CD4-positive, alpha-beta T cell (primary cell): Measurements from ENCODE around the gene ZBTB2. TPM values are rescaled to one million over a fixed set of nuclear protein-coding genes. Genes with fewer than 3 reads are reported as not detected.

Experiments used
- ATAC-seq: fragments of 200-7000 bp; cut with Tn5 transposase; one replicate; pipeline ENCODE4 v1.10.0; 2022; ENCODE audit warnings: mild to moderate bottlenecking; ENCODE audit not compliant: poor library complexity
- CTCF ChIA-PET: fragments of 350-600 bp; sonication (Branson Sonifier 250); formaldehyde crosslinking; loops from one replicate; lab custom pipeline; 2021; ENCODE audit warnings: antibody characterized with exemption, inconsistent platforms; lab: Charles Lee
- POLR2A ChIA-PET: fragments of 350-600 bp; sonication (Branson Sonifier 250); formaldehyde crosslinking; loops from one replicate; lab custom pipeline; 2021; ENCODE audit warnings: antibody characterized with exemption, inconsistent platforms; lab: Charles Lee
- DNase-seq, 14 experiments: peaks; one replicate each; pipeline ENCODE4 v3.0.0-alpha.2; 2013 to 2020; ENCODE audit warnings: mixed read lengths in 2 of 14
- H3K27ac ChIP-seq, 2 donors: one replicate each; pipeline versions ENCODE4 v1.5.1 to v1.7.0; 2013; ENCODE audit warnings: low read length in 2 of 2, low read depth in 1 of 2, mild to moderate bottlenecking in 1 of 2
- H3K27me3 ChIP-seq, 2 experiments: 1 replicate in 1 of 2; 2 replicates in 1 of 2; pipeline versions ENCODE4 v1.6.1 to v1.7.0; 2013; ENCODE audit warnings: low read length in 2 of 2, control low read depth in 1 of 2, mild to moderate bottlenecking in 1 of 2, moderate library complexity in 1 of 2; ENCODE audit not compliant: insufficient read depth in 2 of 2, control insufficient read depth in 1 of 2
- H3K36me3 ChIP-seq: one replicate; pipeline ENCODE4 v1.6.1; 2013; ENCODE audit warnings: low read length, control low read depth; ENCODE audit not compliant: insufficient read depth
- H3K4me1 ChIP-seq: one replicate; pipeline ENCODE4 v1.6.1; 2013; ENCODE audit warnings: low read length, control low read depth; ENCODE audit not compliant: insufficient read depth
- H3K4me3 ChIP-seq: one replicate; pipeline ENCODE4 v1.5.1; 2013; ENCODE audit warnings: mild to moderate bottlenecking, low read length, moderate library complexity
- H3K9me3 ChIP-seq, 2 experiments: 1 replicate in 1 of 2; 2 replicates in 1 of 2; pipeline versions ENCODE4 v1.6.1 to v1.7.0; 2013; ENCODE audit warnings: low read length in 2 of 2, mild to moderate bottlenecking in 2 of 2, control low read depth in 1 of 2, moderate library complexity in 1 of 2; ENCODE audit not compliant: control insufficient read depth in 1 of 2, insufficient read depth in 1 of 2
- H3K27ac Mint-ChIP-seq: one replicate; pipeline ENCODE4 v1.8.0; 2020; ENCODE audit warnings: mixed read lengths
- H3K27me3 Mint-ChIP-seq: one replicate; pipeline ENCODE4 v1.8.0; 2021; ENCODE audit warnings: mixed read lengths
- H3K36me3 Mint-ChIP-seq: one replicate; pipeline ENCODE4 v1.8.0; 2021; ENCODE audit warnings: low read depth, mixed read lengths
- H3K4me1 Mint-ChIP-seq: one replicate; pipeline ENCODE4 v1.8.0; 2021; ENCODE audit warnings: low read depth, mixed read lengths
- H3K4me3 Mint-ChIP-seq: one replicate; pipeline ENCODE4 v1.8.0; 2020; ENCODE audit warnings: mild to moderate bottlenecking, mixed read lengths
- H3K9me3 Mint-ChIP-seq: one replicate; pipeline ENCODE4 v1.8.0; 2020; ENCODE audit warnings: mixed read lengths
- intact Hi-C, 2 experiments: fragments of 100-400 bp; cut with DNase I in 1 of 2; cut with micrococcal nuclease in 1 of 2; formaldehyde crosslinking; loops; one replicate each; pipeline versions ENCODE4 v1.15.1 to v1.9.0; 2023 to 2025; cut with DNase I, micrococcal nuclease
- total RNA-seq, 174 experiments: library from RNA in 2 of 174; stranded (reverse) in 2 of 174; gene quantifications; one replicate each; pipeline ENCODE4 v1.2.3 and lab custom pipeline; 2021 to 2026
- TF ChIP-seq, protein P1 (sequence below): fragments of 200-600 bp; IDR thresholded peaks from one replicate; pipeline ENCODE4 v1.8.0; 2022; ENCODE audit warnings: antibody characterized with exemption, mild to moderate bottlenecking

ZBTB2 gene
- total RNA-seq, 2 experiments from 2014 or later, result 18.6 to 19.1 TPM

DNA sequence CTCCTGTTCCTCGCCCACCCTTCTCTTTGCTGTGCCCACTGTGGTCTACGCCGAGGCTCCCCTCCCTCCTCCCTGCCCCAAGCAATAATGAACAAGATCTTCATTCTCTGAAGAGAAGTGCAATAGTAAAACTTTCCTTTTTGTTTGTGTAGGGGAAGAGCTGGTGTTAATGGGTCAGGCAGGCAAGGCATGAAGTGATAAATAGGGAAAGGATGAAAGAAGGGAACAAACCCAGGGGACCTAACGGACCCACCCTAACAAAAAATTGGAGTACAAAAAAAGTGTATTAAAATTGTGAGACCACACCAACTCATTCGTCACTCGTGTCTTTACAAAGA is 66.9 kb downstream of the ZBTB2 start:
- ATAC-seq, result peak; percentile 18
- Mint-ChIP-seq H3K27ac (no peak overlapping the region), H3K36me3 (no peaks in the 10 kb centered on the region), H3K4me1 (peaks cover 22% of the 10 kb centered on the region), H3K27me3 (peaks cover 56% of the 10 kb centered on the region), H3K9me3 (no peaks in the 10 kb centered on the region), H3K4me3 (peak overlapping the region; percentile 81)
- Histone ChIP-seq H3K4me1 (peaks cover 17% of the 10 kb centered on the region), H3K27me3 (peaks cover 23 to 26% of the 10 kb centered on the region in 2 experiments), H3K4me3 (no peak overlapping the region), H3K27ac (no peak overlapping the region), H3K36me3 (no peaks in the 10 kb centered on the region), H3K9me3 (no peaks in the 10 kb centered on the region)
- CTCF ChIA-PET, result interaction anchor here (0.6 to 5.1 kb wide), 23 partner anchors 10 to 431 kb away, joined by 3 to 78 read pairs (median 4); no protein-coding TSS in a partner anchor
- intact Hi-C loops, result loop anchor here (1.0 kb wide), 2 partner anchors 310 to 432 kb away; no protein-coding TSS in a partner anchor
- TF ChIP-seq, protein P1, sequence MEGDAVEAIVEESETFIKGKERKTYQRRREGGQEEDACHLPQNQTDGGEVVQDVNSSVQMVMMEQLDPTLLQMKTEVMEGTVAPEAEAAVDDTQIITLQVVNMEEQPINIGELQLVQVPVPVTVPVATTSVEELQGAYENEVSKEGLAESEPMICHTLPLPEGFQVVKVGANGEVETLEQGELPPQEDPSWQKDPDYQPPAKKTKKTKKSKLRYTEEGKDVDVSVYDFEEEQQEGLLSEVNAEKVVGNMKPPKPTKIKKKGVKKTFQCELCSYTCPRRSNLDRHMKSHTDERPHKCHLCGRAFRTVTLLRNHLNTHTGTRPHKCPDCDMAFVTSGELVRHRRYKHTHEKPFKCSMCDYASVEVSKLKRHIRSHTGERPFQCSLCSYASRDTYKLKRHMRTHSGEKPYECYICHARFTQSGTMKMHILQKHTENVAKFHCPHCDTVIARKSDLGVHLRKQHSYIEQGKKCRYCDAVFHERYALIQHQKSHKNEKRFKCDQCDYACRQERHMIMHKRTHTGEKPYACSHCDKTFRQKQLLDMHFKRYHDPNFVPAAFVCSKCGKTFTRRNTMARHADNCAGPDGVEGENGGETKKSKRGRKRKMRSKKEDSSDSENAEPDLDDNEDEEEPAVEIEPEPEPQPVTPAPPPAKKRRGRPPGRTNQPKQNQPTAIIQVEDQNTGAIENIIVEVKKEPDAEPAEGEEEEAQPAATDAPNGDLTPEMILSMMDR, result peak; percentile 68
- DNase-seq, result no peak
- POLR2A ChIA-PET, result interaction anchor here (0.9 to 2.5 kb wide), 6 partner anchors 11 to 432 kb away, joined by 3 to 20 read pairs (median 4); no protein-coding TSS in a partner anchor

DNA sequence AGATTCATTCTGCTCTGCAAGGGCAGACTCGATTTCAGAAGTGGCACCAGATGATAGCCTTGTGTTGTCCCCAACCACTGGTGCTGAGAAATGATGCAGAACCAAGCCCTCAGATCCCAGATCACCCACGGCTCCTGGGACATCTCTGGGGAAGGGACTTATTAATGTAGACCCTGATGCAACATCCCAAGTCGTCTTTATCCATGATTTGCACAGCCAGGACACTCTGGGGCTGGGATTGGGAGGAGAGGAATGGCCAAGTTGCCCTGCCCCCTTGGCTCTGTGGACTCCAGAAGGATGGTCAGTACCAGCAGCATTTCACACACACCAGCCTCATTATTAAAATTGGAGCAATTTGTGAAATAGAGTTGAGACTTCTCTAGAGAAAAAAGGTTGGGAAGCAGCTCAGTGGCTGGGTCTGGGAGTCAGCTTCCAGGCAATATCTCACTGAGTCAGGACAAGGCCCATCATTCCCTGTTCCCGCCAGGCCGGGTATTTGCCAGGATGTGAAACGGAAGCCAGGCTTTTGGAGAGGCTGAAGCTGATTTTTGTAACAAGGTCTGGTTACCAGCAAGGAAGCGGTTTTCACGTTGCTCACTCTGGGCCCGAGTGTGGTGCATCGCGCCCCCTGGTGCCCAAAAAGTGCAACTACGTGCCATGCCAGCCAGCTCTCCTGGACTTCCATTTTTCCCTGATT is 67.4 kb downstream of the ZBTB2 start:
- ATAC-seq, result peak; percentile 87
- Mint-ChIP-seq H3K36me3 (no peaks in the 10 kb centered on the region), H3K9me3 (no peaks in the 10 kb centered on the region), H3K4me1 (peaks cover 22% of the 10 kb centered on the region), H3K4me3 (peak overlapping the region; percentile 60), H3K27ac (no peak overlapping the region), H3K27me3 (peaks cover 51% of the 10 kb centered on the region)
- H3K36me3 ChIP-seq, result no peaks in the 10 kb centered on the region
- TF ChIP-seq, protein P1, result peak; percentile 97
- ChIA-PET POLR2A (interaction anchor here (0.9 to 2.5 kb wide), 6 partner anchors 11 to 432 kb away, joined by 3 to 20 read pairs (median 4); no protein-coding TSS in a partner anchor), CTCF (interaction anchor here (0.6 to 5.1 kb wide), 22 partner anchors 11 to 431 kb away, joined by 3 to 78 read pairs (median 4); no protein-coding TSS in a partner anchor)
- H3K4me3 ChIP-seq, result no peak overlapping the region
- H3K27ac ChIP-seq, result no peak overlapping the region
- intact Hi-C loops, result loop anchor here (1.0 kb wide), 2 partner anchors 310 to 432 kb away; no protein-coding TSS in a partner anchor
- DNase-seq, result peak; percentile 54 to 83 (median 64)
- no peaks in the 10 kb centered on the region for H3K9me3 ChIP-seq
- H3K27me3 ChIP-seq, result peaks cover 23 to 26% of the 10 kb centered on the region in 2 experiments
- peaks cover 17% of the 10 kb centered on the region for H3K4me1 ChIP-seq

DNA sequence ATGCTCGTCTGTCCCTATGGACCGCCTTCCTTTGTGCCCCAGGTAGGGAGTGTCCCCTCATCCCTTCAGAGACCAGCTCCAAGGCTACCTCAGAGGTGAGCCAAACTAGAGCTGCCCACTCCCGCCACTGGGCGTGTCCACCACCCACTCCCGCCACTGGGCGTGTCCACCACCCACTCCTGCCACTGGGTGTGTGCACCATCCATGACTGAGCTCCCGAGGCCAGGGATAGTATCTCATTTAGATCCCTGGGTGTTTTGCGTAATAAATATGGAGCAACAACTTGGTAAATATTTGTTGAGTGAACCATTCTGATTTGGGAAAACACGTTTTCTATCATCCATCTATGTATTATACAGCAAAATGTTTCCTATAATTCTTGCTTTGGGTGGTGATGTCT is 68.8 kb downstream of the ZBTB2 start:
- no peaks in the 10 kb centered on the region for H3K9me3 Mint-ChIP-seq
- TF ChIP-seq, protein P1, result no peak
- Histone ChIP-seq H3K36me3 (no peaks in the 10 kb centered on the region), H3K4me1 (peaks cover 17% of the 10 kb centered on the region), H3K9me3 (no peaks in the 10 kb centered on the region), H3K27me3 (peaks cover 21 to 23% of the 10 kb centered on the region in 2 experiments), H3K27ac (no peak overlapping the region), H3K4me3 (no peak overlapping the region)
- H3K4me1 Mint-ChIP-seq, result peaks cover 22% of the 10 kb centered on the region
- DNase-seq (no peak), ATAC-seq (no peak)
- ChIA-PET CTCF (interaction anchor here (5.1 kb wide), 1 partner anchor 429 kb away, joined by 78 read pairs; no protein-coding TSS in a partner anchor), POLR2A (no interaction called here)
- no peaks in the 10 kb centered on the region for H3K36me3 Mint-ChIP-seq
- intact Hi-C loops, result no loop called here
- H3K27me3 Mint-ChIP-seq, result peaks cover 42% of the 10 kb centered on the region
- H3K4me3 Mint-ChIP-seq, result no peak overlapping the region
- H3K27ac Mint-ChIP-seq, result no peak overlapping the region
